ENCODE measurements around the gene RPL29. TPM values are rescaled to one million over a fixed set of nuclear protein-coding genes. Genes with fewer than 3 reads are reported as not detected.

The RPL29 gene
- total RNA-seq, 2 donors from 2014 or later: 370 to 792 TPM

DNA sequence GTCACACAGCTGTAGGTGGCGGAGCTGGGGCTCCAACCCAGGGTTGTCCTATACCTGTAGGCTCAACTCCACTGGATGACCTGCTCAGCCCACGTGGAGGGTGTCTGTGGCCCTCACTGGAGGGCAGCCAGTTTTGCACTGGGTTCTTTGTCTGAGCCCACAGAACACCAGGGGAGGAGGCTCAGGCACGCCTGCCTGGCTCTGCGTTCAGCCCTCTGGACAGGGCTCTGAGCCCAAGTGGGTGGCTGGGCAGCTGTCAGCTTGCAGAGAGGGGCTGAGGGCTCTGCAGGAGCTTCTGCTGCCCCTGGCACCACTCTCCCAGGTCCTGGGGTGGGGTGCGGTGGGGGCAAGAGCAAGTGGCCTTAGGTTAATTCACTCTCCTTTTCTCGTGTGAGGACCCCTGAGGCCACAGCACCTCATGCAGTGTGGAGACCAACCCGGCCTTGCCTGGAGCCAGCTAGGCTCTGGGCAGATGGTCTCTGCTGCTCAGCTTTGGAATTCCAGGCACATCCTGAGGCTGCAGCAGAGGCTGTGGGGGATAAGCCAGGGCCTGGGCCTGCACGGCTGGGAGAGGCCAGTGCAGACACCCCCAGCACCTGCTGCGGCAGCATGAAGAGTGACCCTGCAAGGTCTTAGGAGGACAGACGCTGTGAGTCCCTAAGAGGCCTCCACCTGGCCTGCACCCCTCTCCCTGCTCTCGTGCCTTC lies 37.2 kb upstream of the RPL29 start:
- WGBS, 2 donors: 74 to 83% methylated on average over 1 to 9 of the region's 11 CpGs
- Histone ChIP-seq H3K27ac (no peak overlapping the region), H3K36me3 (replicated peaks in 1 of 2; ENCODE audit: insufficient read depth in 1 of 2, low read depth in 2 of 2) (no peaks in the 10 kb centered on the region), H3K4me3 (no peak overlapping the region), H3K4me1 (no peaks in the 10 kb centered on the region), H3K27me3 (no peaks in the 10 kb centered on the region), H3K9me3 (no peaks in the 10 kb centered on the region)
- intact Hi-C loops (cut with DNase I): no loop called here
- DNase-seq: no peak
- no peak for ATAC-seq
- TF ChIP-seq, protein P1, sequence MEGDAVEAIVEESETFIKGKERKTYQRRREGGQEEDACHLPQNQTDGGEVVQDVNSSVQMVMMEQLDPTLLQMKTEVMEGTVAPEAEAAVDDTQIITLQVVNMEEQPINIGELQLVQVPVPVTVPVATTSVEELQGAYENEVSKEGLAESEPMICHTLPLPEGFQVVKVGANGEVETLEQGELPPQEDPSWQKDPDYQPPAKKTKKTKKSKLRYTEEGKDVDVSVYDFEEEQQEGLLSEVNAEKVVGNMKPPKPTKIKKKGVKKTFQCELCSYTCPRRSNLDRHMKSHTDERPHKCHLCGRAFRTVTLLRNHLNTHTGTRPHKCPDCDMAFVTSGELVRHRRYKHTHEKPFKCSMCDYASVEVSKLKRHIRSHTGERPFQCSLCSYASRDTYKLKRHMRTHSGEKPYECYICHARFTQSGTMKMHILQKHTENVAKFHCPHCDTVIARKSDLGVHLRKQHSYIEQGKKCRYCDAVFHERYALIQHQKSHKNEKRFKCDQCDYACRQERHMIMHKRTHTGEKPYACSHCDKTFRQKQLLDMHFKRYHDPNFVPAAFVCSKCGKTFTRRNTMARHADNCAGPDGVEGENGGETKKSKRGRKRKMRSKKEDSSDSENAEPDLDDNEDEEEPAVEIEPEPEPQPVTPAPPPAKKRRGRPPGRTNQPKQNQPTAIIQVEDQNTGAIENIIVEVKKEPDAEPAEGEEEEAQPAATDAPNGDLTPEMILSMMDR (IDR thresholded peaks at IDR 0.05): no peak
- TF ChIP-seq POLR2A (IDR thresholded peaks at IDR 0.05): no peak

DNA sequence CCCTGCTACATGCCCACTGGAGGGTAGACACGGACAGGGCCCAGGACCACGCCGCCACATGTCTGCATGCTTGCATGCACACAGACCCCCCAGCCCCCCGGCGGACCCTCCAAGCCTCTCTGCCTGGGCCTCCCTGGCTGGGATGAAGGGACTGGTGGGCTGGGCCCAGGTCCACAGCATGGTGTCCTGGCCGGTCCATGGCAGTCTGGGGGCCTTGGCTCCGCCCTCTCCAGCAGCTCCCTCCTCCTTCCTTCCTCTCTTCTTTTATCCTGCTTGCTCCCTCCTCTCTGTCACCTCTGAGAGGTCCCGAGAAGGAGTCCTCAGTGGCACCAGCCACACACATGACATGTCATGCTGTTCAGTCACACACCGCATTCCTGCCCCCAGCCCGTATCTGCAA lies 36.2 kb upstream of the RPL29 start:
- intact Hi-C loops (cut with DNase I): no loop called here
- Histone ChIP-seq H3K27me3 (no peaks in the 10 kb centered on the region), H3K27ac (no peak overlapping the region), H3K4me1 (no peaks in the 10 kb centered on the region), H3K9me3 (no peaks in the 10 kb centered on the region), H3K4me3 (no peak overlapping the region), H3K36me3 (replicated peaks in 1 of 2; ENCODE audit: insufficient read depth in 1 of 2, low read depth in 2 of 2) (no peaks in the 10 kb centered on the region)
- WGBS, 2 donors: 81 to 84% methylated on average over 10 of the region's 10 CpGs
- TF ChIP-seq POLR2A (IDR thresholded peaks at IDR 0.05): no peak
- TF ChIP-seq, protein P1 (IDR thresholded peaks at IDR 0.05): no peak
- ATAC-seq (no peak), DNase-seq (no peak)

GRCh38 chr3:52030714-52031310 lies 35.1 kb upstream of the RPL29 start:
- no peaks in the 10 kb centered on the region for H3K4me1 ChIP-seq
- H3K36me3 ChIP-seq (replicated peaks in 1 of 2; ENCODE audit: insufficient read depth in 1 of 2, low read depth in 2 of 2): no peaks in the 10 kb centered on the region
- no peak overlapping the region for H3K27ac ChIP-seq
- intact Hi-C loops (cut with DNase I): no loop called here
- DNase-seq: no peak
- WGBS, 2 donors: 62 to 83% methylated on average over 5 to 11 of the region's 11 CpGs
- H3K4me3 ChIP-seq: no peak overlapping the region
- TF ChIP-seq, protein P1 (IDR thresholded peaks at IDR 0.05): no peak
- no peak for TF ChIP-seq POLR2A (IDR thresholded peaks at IDR 0.05)
- no peaks in the 10 kb centered on the region for H3K9me3 ChIP-seq
- H3K27me3 ChIP-seq: no peaks in the 10 kb centered on the region
- ATAC-seq: no peak

GRCh38 chr3:52029535-52029934 lies 33.8 kb upstream of the RPL29 start:
- WGBS, 2 donors: 79% methylated on average over 10 of the region's 10 CpGs; no CpG with 5 or more reads in 1 of the 2 donors

More at GRCh38 chr3:52029535-52029934, 33.8 kb upstream of the RPL29 start:
- Histone ChIP-seq H3K4me3 (no peak overlapping the region), H3K27ac (no peak overlapping the region), H3K27me3 (no peaks in the 10 kb centered on the region), H3K4me1 (no peaks in the 10 kb centered on the region), H3K9me3 (no peaks in the 10 kb centered on the region), H3K36me3 (replicated peaks in 1 of 2; ENCODE audit: insufficient read depth in 1 of 2, low read depth in 2 of 2) (no peaks in the 10 kb centered on the region)
- ATAC-seq (no peak), DNase-seq (no peak)
- intact Hi-C loops (cut with DNase I): no loop called here
- TF ChIP-seq, protein P1 (IDR thresholded peaks at IDR 0.05): no peak
- no peak for TF ChIP-seq POLR2A (IDR thresholded peaks at IDR 0.05)

Measured in body of pancreas (tissue), 4 donors.